Caco-2 (cell line): ENCODE results near the gene OSTM1. TPM values are rescaled to one million over a fixed set of nuclear protein-coding genes. Genes with fewer than 3 reads are reported as not detected.
"Not testable (repeated sequence)": the region's sequence is repeated elsewhere in the genome, so short reads cannot be mapped to it uniquely, and the experiment has no call there.

Source experiments
- BruUV-seq: library from RNA; stranded (reverse); fragments of 400-500 nt; replicated peaks from 2 replicates; lab custom pipeline; 2021; lab: Mats Ljungman, UMichigan
- CTCF ChIA-PET: fragments of 300-600 bp; sonication (Branson Sonifier 250); formaldehyde crosslinking; loops from one replicate; lab custom pipeline; 2022; ENCODE audit warnings: antibody characterized with exemption; lab: Charles Lee
- POLR2A ChIA-PET: fragments of 300-600 bp; sonication (Branson Sonifier 250); formaldehyde crosslinking; loops from one replicate; lab custom pipeline; 2022; ENCODE audit warnings: antibody characterized with exemption; lab: Charles Lee
- DNase-seq, 2 experiments: peaks; one replicate each; pipeline versions ENCODE4 v3.0.0 to v3.0.0-alpha.2; 2020 to 2022
- H3K27me3 ChIP-seq: replicated peaks from 2 replicates; pipeline ENCODE4 v1.6.0; 2011; ENCODE audit warnings: low read length; ENCODE audit not compliant: control insufficient read depth, insufficient read depth
- H3K36me3 ChIP-seq: 2 replicates; pipeline ENCODE4 v1.5.1; 2011; ENCODE audit warnings: low read length; ENCODE audit not compliant: control insufficient read depth, insufficient read depth
- H3K4me1 ChIP-seq: fragments of 250-450 bp; sonication (Bioruptor Pico); 2 replicates; pipeline ENCODE4 v1.5.1; 2020; ENCODE audit warnings: mild to moderate bottlenecking
- H3K4me3 ChIP-seq: 2 replicates; pipeline ENCODE4 v1.5.1; 2011; ENCODE audit warnings: low read depth, mild to moderate bottlenecking, control low read depth, low read length
- H3K9me3 ChIP-seq: fragments of 250-450 bp; sonication (Bioruptor Pico); 2 replicates; pipeline ENCODE4 v1.5.1; 2020; ENCODE audit warnings: mild to moderate bottlenecking, moderate library complexity
- H3K27ac Mint-ChIP-seq: one replicate; pipeline ENCODE4 v1.8.0; 2022; ENCODE audit warnings: mixed read lengths; ENCODE audit not compliant: unreplicated experiment
- H3K27me3 Mint-ChIP-seq: one replicate; pipeline ENCODE4 v1.8.0; 2022; ENCODE audit warnings: mixed read lengths; ENCODE audit not compliant: insufficient read depth, unreplicated experiment
- H3K36me3 Mint-ChIP-seq: one replicate; pipeline ENCODE4 v1.8.0; 2022; ENCODE audit warnings: mild to moderate bottlenecking, mixed read lengths; ENCODE audit not compliant: insufficient read depth, unreplicated experiment
- H3K4me1 Mint-ChIP-seq: one replicate; pipeline ENCODE4 v1.8.0; 2022; ENCODE audit warnings: low read depth, mixed read lengths; ENCODE audit not compliant: unreplicated experiment
- H3K4me3 Mint-ChIP-seq: one replicate; pipeline ENCODE4 v1.8.0; 2022; ENCODE audit warnings: mild to moderate bottlenecking, moderate library complexity, mixed read lengths; ENCODE audit not compliant: unreplicated experiment
- H3K9me3 Mint-ChIP-seq: one replicate; pipeline ENCODE4 v1.8.0; 2022; ENCODE audit warnings: mixed read lengths; ENCODE audit not compliant: unreplicated experiment
- intact Hi-C: fragments of 100-400 bp; cut with micrococcal nuclease; formaldehyde crosslinking; loops from one replicate; pipeline ENCODE4 v1.10.0; 2022; ENCODE audit not compliant: unreplicated experiment
- total RNA-seq: library from RNA; stranded (reverse); gene quantifications from 2 replicates; pipeline ENCODE4 v1.2.3, GENCODE V29; 2022
- TF ChIP-seq, protein P1 (sequence below), 2 experiments: fragments of 200-600 bp in 1 of 2; IDR thresholded peaks; 1 replicate in 1 of 2; 2 replicates in 1 of 2; pipeline versions ENCODE4 v1.5.1 to v1.8.0; 2011 to 2022; ENCODE audit warnings: antibody characterized with exemption in 1 of 2, control low read depth in 1 of 2, inconsistent platforms in 1 of 2, low read depth in 1 of 2, low read length in 1 of 2, mild to moderate bottlenecking in 1 of 2, moderate library complexity in 1 of 2; ENCODE audit not compliant: insufficient read depth in 1 of 2, severe bottlenecking in 1 of 2, unreplicated experiment in 1 of 2

Gene OSTM1
- total RNA-seq, 1 experiment from 2014 or later: 20.1 TPM

DNA sequence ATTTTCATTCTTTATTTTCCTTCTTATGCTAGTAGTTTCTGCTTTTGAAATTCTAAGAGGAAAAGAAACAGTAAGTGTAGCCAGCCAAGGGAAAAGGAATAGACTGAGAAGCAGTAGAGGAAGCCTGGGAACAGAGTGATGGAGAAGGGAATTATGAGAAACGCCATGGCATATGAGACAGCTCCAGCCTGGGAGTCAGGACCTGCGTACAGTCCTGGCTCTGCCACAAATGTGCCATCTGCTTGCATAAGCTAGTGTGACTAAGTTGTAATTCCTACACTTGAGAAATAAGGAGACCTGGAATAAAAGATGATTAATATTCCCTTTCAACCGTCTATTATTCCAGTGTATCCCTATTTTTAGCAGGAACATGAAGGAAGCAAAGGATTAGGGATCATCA, 47.5 kb downstream of the OSTM1 start:
- H3K36me3 ChIP-seq: no peaks in the 10 kb centered on the region
- H3K4me3 ChIP-seq: no peak overlapping the region
- TF ChIP-seq, protein P1, sequence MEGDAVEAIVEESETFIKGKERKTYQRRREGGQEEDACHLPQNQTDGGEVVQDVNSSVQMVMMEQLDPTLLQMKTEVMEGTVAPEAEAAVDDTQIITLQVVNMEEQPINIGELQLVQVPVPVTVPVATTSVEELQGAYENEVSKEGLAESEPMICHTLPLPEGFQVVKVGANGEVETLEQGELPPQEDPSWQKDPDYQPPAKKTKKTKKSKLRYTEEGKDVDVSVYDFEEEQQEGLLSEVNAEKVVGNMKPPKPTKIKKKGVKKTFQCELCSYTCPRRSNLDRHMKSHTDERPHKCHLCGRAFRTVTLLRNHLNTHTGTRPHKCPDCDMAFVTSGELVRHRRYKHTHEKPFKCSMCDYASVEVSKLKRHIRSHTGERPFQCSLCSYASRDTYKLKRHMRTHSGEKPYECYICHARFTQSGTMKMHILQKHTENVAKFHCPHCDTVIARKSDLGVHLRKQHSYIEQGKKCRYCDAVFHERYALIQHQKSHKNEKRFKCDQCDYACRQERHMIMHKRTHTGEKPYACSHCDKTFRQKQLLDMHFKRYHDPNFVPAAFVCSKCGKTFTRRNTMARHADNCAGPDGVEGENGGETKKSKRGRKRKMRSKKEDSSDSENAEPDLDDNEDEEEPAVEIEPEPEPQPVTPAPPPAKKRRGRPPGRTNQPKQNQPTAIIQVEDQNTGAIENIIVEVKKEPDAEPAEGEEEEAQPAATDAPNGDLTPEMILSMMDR (IDR thresholded peaks at IDR 0.05; ENCODE audit: insufficient read depth in 1 of 2, low read depth in 1 of 2, low read length in 1 of 2, severe bottlenecking in 1 of 2, unreplicated experiment in 1 of 2): no peak
- POLR2A ChIA-PET: no interaction called here
- peaks cover 22% of the 10 kb centered on the region for H3K4me1 ChIP-seq
- H3K9me3 ChIP-seq: no peaks in the 10 kb centered on the region
- Mint-ChIP-seq H3K27ac (no peak overlapping the region), H3K9me3 (no peaks in the 10 kb centered on the region), H3K4me1 (peaks cover 22% of the 10 kb centered on the region), H3K4me3 (no peak overlapping the region), H3K27me3 (no peaks in the 10 kb centered on the region), H3K36me3 (no peaks in the 10 kb centered on the region)
- intact Hi-C loops: no loop called here
- CTCF ChIA-PET: no interaction called here
- DNase-seq: no peak
- no TSS peak for BruUV-seq
- no peaks in the 10 kb centered on the region for H3K27me3 ChIP-seq

DNA sequence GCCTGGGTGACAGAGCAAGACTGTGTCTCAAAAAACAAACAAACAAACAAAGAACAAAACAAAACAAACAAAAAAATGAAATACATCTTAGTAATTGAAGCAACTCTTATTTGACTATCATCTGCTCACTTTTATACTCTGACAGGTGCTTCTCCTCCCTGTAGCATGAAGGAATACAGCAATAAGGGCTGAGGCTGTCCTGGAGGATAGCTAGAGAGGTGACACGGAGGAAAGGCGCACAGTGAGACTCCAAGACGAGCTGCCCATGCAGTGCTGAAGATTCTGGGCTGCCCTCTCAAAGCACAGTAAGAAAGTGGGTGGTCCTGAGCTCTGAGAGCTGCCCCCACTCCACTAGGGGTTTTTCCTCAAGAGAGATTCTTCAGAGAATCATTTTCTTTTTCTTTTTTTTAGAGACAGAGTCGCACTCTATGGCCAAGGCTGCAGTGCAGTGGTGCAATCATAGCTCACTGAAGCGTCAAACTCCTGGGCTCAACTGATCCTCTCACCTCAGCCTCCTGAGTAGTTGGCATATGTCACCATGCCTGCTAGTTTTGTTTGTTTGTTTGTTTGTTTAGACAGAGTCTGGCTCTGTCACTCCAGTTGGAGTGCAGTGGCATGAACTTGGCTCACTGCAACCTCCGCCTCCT, 50.0 kb downstream of the OSTM1 start:
- intact Hi-C loops: no loop called here
- Mint-ChIP-seq H3K27me3 (no peaks in the 10 kb centered on the region), H3K27ac (no peak overlapping the region), H3K4me3 (no peak overlapping the region), H3K36me3 (no peaks in the 10 kb centered on the region), H3K9me3 (no peaks in the 10 kb centered on the region), H3K4me1 (peaks cover 12% of the 10 kb centered on the region)
- peaks cover 8% of the 10 kb centered on the region for H3K4me1 ChIP-seq
- BruUV-seq: no TSS peak
- CTCF ChIA-PET: no interaction called here
- no peaks in the 10 kb centered on the region for H3K36me3 ChIP-seq
- H3K27me3 ChIP-seq: no peaks in the 10 kb centered on the region
- no peak overlapping the region for H3K4me3 ChIP-seq
- no peaks in the 10 kb centered on the region for H3K9me3 ChIP-seq
- POLR2A ChIA-PET: no interaction called here
- TF ChIP-seq, protein P1 (IDR thresholded peaks at IDR 0.05; ENCODE audit: insufficient read depth in 1 of 2, low read depth in 1 of 2, low read length in 1 of 2, severe bottlenecking in 1 of 2, unreplicated experiment in 1 of 2): no peak
- no peak for DNase-seq

DNA sequence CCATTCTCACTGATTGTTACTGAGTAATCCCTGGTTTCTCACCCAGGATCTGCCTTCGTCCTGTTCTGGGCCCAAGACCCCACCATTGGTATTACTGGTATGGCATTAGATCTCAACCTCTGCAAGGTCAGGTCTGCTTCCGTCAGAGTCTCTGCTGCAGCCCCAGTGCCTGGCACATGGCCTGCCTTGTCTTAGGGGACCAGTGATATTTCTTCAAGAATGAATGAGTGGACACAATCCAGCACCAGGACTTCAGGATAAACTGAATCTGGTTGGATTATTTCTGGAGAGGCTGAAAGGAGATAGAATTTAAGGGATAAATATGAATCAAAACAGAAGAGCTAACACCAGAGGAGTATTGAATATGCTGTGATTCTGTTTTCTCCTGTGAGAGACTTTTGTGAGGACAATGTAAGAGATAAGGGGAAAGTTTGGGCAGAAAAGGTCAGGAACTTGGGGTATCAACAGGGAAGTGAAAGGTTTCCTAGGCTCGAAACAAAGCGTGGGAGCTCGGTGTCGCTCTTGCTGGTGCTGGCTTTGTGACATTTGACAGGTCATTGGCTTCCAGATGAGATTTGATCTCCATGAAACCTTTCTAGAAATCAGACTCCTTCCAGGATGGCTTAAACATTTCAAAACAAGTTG, 53.9 kb downstream of the OSTM1 start:
- Mint-ChIP-seq H3K4me1 (no peaks in the 10 kb centered on the region), H3K4me3 (no peak overlapping the region), H3K27ac (no peak overlapping the region), H3K27me3 (no peaks in the 10 kb centered on the region), H3K36me3 (no peaks in the 10 kb centered on the region), H3K9me3 (peaks cover 11% of the 10 kb centered on the region)
- H3K27me3 ChIP-seq: no peaks in the 10 kb centered on the region
- ChIA-PET CTCF (no interaction called here), POLR2A (no interaction called here)
- DNase-seq: no peak
- no peaks in the 10 kb centered on the region for H3K36me3 ChIP-seq
- intact Hi-C loops: no loop called here
- H3K9me3 ChIP-seq: peaks cover 5% of the 10 kb centered on the region
- TF ChIP-seq, protein P1 (IDR thresholded peaks at IDR 0.05; ENCODE audit: insufficient read depth in 1 of 2, low read depth in 1 of 2, low read length in 1 of 2, severe bottlenecking in 1 of 2, unreplicated experiment in 1 of 2): no peak
- H3K4me1 ChIP-seq: no peaks in the 10 kb centered on the region
- H3K4me3 ChIP-seq: no peak overlapping the region
- no TSS peak for BruUV-seq

DNA sequence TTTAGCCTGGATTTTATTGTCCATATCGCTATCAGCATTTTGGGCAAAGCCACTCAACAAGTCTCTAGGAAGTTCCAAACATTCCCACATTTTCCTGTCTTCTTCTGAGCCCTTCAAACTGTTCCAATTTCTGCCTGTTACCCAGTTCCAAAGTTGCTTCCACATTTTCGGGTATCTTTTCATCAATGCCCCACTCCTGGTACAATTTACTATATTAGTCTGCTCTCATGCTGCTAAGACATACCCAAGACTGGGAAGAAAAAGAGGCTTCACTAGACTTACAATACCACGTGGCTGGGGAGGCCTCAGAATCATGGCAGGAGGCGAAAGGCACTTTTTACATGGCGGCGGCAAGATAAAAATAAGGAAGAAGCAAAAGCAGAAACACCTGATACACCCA, 58.3 kb downstream of the OSTM1 start:
- H3K4me1 Mint-ChIP-seq, H3K36me3 ChIP-seq, H3K9me3 ChIP-seq, H3K36me3 Mint-ChIP-seq, intact Hi-C loops, H3K4me3 Mint-ChIP-seq, H3K27ac Mint-ChIP-seq, H3K4me1 ChIP-seq, H3K27me3 ChIP-seq, H3K4me3 ChIP-seq, POLR2A ChIA-PET, H3K27me3 Mint-ChIP-seq, BruUV-seq, DNase-seq, CTCF ChIA-PET: not testable (repeated sequence)
- peaks cover 11% of the 10 kb centered on the region for H3K9me3 Mint-ChIP-seq
